T-helper 1 cell treated with Interleukin-12 subunit alpha and Interleukin-12 subunit beta and Interleukin-4 antibody, amounts not matched to agents 30 μg/mL and 1 μg/mL, for 36 hours (primary cell): ENCODE data around the gene ARHGEF1.
A peak's percentile ranks its signal among the peaks of the same experiment; 100 is the strongest.

Experiments
- H3K27ac Mint-ChIP-seq: one replicate; pipeline ENCODE4 v1.8.0; 2021; ENCODE audit warnings: mild to moderate bottlenecking, mixed read lengths
- H3K27me3 Mint-ChIP-seq: one replicate; pipeline ENCODE4 v1.8.0; 2021; ENCODE audit warnings: low read depth, mixed read lengths
- H3K36me3 Mint-ChIP-seq: one replicate; pipeline ENCODE4 v1.8.0; 2021; ENCODE audit warnings: low read depth, mixed read lengths
- H3K4me1 Mint-ChIP-seq: one replicate; pipeline ENCODE4 v1.8.0; 2021; ENCODE audit warnings: low read depth, mixed read lengths
- H3K4me3 Mint-ChIP-seq: one replicate; pipeline ENCODE4 v1.8.0; 2021; ENCODE audit warnings: mild to moderate bottlenecking, moderate library complexity, mixed read lengths
- H3K9me3 Mint-ChIP-seq: one replicate; pipeline ENCODE4 v1.8.0; 2021; ENCODE audit warnings: mixed read lengths

ARHGEF1 gene

DNA sequence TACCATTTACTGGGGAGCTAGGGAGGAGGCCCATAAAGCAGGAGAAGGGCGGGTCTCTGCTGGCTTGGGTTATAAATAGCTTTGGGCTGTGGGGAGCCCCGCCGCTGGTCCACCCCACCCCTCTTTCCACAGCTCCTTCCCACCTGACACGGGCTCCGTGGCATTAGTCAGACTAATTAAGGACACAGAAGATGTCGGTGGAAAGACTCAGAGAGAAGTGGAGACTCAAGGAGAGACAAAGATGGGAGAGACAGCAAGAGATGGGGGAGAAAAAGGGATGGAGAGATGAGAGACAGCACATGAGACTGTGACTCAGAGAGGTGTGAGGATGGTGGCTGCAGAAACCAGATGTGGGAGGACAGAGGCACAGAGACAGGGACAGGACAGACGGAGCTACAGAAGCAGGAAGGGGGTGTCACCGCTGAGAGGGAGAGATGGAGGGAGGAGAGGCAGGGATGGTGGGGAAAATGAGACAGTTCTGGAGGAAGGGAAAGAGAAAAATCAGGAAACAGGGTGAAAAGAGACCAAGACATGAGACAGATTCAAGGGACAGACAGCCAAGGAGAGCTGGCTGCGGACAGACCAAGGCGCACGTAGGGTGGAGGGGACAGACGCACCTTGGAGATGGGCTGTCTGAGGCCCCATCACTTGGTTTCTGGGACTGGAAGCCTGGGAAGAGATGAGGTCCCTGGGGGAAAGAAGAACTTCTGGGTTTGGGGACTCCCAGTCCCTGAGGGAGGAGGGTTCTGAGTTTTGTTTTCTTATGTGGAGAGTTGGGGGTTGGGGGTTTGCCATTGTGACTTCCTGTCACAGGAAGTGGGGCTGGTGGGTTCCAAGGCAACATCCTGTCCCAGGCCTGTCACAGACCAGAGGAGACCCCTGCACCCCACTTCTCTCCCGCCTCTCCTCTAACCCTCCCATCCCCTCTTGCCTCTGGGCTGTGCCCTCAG is 4.1 kb downstream of the ARHGEF1 start:
- Mint-ChIP-seq H3K27ac (peak overlapping the region; percentile 97), H3K9me3 (no peaks in the 10 kb centered on the region), H3K4me1 (peaks cover 55% of the 10 kb centered on the region), H3K27me3 (no peaks in the 10 kb centered on the region), H3K4me3 (peak overlapping the region; percentile 94), H3K36me3 (peaks cover 65% of the 10 kb centered on the region)

DNA sequence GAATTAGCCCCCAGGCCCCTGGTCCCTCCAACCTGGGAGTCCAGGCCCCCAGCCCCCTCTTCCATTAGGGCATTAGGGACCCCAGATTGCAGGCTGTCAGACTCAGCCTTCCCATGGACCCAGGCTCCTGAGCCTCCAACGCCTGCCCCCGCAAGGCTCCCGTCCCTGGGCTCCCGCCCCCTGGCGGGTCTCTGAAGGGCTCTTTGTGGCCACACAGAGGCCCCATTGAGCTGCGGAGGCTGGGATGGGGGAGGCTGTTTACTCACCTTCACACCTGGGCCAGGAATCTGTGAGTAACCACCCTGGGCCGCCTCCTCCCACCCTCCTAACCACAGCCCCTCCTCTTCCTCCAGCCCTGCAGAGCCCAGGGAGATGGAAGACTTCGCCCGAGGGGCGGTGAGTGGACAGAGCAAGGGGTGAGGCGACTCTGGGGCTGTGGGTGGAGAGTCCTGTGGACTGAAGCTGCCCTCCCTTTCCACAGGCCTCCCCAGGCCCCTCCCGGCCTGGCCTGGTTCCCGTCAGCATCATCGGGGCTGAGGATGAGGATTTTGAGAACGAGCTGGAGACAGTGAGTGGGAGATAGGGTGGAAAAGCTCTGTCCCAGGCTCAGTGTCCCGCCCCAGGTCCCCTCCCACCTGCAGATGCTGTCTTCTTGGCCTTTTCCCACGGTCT is 4.9 kb downstream of the ARHGEF1 start:
- H3K36me3 Mint-ChIP-seq = peaks cover 60% of the 10 kb centered on the region
- peaks cover 50% of the 10 kb centered on the region for H3K4me1 Mint-ChIP-seq
- H3K4me3 Mint-ChIP-seq = peak overlapping the region; percentile 94
- H3K9me3 Mint-ChIP-seq = no peaks in the 10 kb centered on the region
- no peaks in the 10 kb centered on the region for H3K27me3 Mint-ChIP-seq
- peak overlapping the region; percentile 97 for H3K27ac Mint-ChIP-seq

DNA sequence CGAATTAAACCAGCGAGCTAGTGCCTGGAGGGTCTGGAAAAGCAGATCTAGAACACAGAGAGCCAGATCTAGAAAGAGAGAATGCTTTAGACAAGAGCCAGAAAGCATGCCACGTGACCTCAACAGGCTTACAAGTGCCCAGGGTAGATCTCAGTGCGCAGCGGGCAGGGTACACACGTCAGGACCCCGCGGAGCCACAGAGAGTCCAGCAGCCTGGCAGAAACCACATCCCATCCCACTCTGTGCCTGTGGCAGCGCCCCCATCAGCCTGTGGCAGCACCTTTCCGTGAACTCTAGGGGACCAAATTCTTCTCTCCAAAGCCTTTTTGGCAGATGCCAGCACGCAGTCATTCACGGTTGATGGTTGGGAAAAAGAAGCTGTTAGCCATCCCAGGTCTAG is 5.9 kb downstream of the ARHGEF1 start:
- Mint-ChIP-seq H3K27me3 (no peaks in the 10 kb centered on the region), H3K4me3 (peak overlapping the region; percentile 94), H3K27ac (peak overlapping the region; percentile 97), H3K36me3 (peaks cover 60% of the 10 kb centered on the region), H3K4me1 (peaks cover 52% of the 10 kb centered on the region), H3K9me3 (no peaks in the 10 kb centered on the region)

DNA sequence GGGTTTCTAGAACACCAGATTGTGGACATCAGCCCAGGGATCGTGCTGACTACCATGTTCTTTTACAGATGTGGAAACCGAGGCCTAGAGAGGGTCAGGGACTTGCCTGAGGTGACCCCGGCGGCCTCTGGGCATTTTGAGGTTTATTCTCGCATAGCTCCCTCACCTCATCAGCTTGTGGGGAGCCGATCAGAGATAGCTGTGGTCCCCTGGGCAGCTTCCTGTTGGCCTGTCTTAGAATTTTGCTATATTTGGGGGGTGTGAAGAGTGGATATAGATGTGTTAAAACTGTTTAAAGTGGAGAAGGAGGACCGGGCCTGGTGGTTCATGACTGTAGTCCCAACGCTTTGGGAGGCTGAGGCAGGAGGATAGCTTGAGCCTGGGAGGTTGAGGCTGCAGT is 6.9 kb downstream of the ARHGEF1 start:
- peaks cover 53% of the 10 kb centered on the region for H3K4me1 Mint-ChIP-seq
- H3K36me3 Mint-ChIP-seq = peaks cover 54% of the 10 kb centered on the region
- H3K27me3 Mint-ChIP-seq = no peaks in the 10 kb centered on the region
- peak overlapping the region; percentile 80 for H3K27ac Mint-ChIP-seq
- no peak overlapping the region for H3K4me3 Mint-ChIP-seq
- H3K9me3 Mint-ChIP-seq = no peaks in the 10 kb centered on the region

DNA sequence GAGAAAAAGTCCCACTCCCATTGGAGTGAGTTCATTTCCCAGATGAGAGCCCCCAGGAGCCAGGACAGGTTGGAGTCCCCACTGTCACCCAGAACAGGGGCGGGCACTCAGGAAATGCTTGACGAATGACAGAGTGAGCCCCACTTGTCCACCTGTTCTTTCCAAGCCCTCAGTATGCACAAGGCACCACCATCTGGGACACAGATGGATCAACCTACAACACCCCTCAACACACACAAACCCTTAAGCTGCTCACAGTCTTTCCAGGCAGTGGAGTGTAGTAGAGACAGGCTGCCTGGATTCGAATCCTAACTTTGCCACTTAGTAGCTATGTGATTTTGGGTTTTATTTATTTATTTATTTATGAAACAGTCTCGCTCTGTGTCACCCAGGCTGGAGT is 8.0 kb downstream of the ARHGEF1 start:
- Mint-ChIP-seq H3K4me1 (peaks cover 51% of the 10 kb centered on the region), H3K36me3 (peaks cover 51% of the 10 kb centered on the region), H3K27me3 (no peaks in the 10 kb centered on the region), H3K4me3 (no peak overlapping the region), H3K27ac (no peak overlapping the region), H3K9me3 (no peaks in the 10 kb centered on the region)

DNA sequence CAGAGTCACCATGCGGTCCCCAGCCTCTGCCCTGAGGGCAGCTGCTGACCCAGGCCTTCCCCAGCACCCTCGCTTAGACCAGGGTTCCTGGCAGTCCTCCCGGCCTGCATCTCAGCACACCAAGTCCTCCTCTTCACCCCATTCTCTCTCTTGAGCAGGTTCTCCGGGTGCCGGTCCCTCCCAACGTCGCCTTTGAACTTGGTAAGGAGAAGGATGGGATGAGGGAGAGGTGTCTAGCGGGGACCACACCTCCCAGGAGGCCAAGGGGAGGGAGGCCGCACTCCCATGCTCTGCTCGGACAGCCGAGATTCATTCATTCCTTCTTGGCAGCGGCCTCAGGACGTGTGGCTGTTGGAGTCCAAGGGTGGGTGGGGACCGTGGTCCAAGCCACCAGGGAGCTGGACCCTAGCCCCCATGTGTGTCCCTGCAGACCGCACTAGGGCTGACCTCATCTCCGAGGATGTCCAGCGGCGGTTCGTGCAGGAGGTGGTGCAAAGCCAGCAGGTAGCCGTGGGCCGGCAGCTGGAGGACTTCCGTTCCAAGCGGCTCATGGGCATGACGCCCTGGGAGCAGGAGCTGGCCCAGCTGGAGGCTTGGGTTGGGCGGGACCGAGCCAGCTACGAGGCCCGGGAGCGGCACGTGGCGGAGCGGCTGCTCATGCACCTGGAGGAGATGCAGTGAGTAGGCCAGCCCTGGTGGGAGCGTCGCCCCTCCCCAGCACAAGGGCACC is 9.4 kb downstream of the ARHGEF1 start:
- Mint-ChIP-seq H3K9me3 (no peaks in the 10 kb centered on the region), H3K4me1 (peaks cover 42% of the 10 kb centered on the region), H3K27ac (no peak overlapping the region), H3K27me3 (no peaks in the 10 kb centered on the region), H3K4me3 (no peak overlapping the region), H3K36me3 (peaks cover 42% of the 10 kb centered on the region)

DNA sequence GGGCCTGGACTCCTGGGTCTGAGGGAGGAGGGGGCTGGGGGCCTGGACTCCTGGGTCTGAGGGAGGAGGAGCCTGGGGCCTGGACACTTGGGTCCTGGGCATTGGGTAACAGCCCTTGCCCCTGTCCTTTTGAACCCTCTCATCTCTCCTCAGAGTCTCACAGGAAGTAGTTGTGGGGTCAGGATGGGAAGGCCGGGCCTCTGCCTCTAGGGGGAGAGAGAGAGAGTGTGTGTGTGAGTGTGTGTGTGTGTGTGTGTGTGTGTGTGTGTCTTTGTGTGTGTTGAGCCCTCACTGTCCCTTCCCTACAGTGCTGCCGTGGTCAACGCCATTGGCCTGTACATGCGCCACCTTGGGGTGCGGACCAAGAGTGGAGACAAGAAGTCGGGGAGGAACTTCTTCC is 10.9 kb downstream of the ARHGEF1 start:
- Mint-ChIP-seq H3K36me3 (peaks cover 43% of the 10 kb centered on the region), H3K27ac (peak overlapping the region; percentile 85), H3K27me3 (no peaks in the 10 kb centered on the region), H3K4me1 (peaks cover 38% of the 10 kb centered on the region), H3K4me3 (no peak overlapping the region), H3K9me3 (no peaks in the 10 kb centered on the region)

DNA sequence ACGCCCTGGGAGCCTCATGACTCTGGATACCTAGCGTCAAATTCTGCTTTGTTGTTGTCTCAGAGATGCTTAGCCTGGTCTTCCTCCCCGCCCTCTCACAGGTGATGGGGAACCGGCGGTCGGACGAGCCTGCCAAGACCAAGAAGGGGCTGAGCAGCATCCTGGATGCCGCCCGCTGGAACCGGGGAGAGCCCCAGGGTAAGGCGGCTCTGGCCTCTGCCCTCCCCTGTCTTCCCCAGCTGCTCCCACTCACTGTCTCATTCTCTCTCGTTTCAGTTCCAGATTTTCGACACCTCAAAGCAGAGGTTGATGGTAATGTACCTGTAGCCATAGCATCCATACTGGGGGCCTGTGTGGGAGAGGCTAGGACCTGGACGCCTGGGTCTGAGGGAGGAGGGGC is 11.4 kb downstream of the ARHGEF1 start:
- Mint-ChIP-seq H3K36me3 (peaks cover 43% of the 10 kb centered on the region), H3K4me1 (peaks cover 37% of the 10 kb centered on the region), H3K9me3 (no peaks in the 10 kb centered on the region), H3K4me3 (no peak overlapping the region), H3K27ac (peak overlapping the region; percentile 31), H3K27me3 (no peaks in the 10 kb centered on the region)

DNA sequence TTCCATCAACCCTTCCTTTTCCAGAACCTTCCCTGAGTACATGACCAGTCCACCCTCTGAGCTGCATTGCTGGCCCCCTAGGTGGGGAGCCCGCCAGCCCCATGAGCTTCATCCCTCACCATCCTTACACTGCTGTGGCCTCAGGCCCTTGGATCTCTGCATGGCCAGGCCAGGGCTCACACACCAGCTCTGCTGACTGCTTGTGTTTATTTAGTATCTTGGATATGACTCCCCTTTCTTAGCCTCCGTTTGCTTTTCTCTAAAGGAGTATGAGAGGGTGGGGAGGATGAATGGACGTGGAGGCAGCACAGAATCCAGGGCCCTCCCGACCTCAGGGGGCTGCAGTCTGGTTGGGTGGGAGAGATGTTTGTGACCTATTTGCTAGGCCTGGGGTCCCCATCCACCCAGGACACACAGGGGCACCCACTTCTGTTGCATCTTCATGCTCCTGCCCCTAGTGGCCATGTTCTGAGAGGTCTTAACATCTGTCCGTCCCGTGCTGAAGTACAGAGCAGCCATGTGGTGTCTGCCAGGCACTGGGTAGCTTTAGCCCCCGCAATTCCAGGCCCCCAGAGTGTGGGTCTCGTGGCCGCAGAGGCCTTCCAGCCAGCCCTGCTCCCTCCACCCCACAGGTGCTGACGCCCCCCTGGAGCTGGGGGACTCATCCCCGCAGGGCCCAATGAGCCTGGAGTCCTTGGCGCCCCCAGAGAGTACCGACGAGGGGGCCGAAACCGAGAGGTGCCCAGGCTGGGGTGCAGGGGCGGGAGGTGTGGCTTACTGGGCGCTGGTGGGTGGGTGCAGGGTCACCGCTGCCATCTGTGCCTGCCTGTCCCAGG is 13.0 kb downstream of the ARHGEF1 start:
- H3K4me1 Mint-ChIP-seq = peaks cover 30% of the 10 kb centered on the region
- H3K27ac Mint-ChIP-seq = peak overlapping the region; percentile 56
- no peak overlapping the region for H3K4me3 Mint-ChIP-seq
- H3K27me3 Mint-ChIP-seq = no peaks in the 10 kb centered on the region
- no peaks in the 10 kb centered on the region for H3K9me3 Mint-ChIP-seq
- H3K36me3 Mint-ChIP-seq = peaks cover 37% of the 10 kb centered on the region

DNA sequence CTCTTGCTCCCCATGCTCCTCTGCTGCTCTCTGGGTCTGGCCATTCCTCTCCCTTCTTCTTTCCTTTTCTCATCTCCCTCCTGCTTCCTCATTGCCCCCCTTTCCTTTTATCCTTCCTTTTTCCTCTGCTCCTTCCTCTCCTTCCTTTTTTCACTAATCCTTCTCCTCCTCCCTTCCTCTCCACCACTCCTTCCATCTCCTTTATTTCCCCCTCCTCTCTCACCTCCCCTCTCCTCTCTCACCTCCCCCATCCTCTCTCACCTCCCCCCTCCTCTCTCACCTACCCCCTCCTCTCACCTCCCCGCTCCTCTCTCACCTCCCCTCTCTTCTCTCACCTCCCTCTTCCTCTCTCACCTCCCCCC is 13.6 kb downstream of the ARHGEF1 start:
- Mint-ChIP-seq H3K4me3 (no peak overlapping the region), H3K9me3 (no peaks in the 10 kb centered on the region), H3K27me3 (no peaks in the 10 kb centered on the region), H3K36me3 (peaks cover 37% of the 10 kb centered on the region), H3K27ac (no peak overlapping the region), H3K4me1 (peaks cover 28% of the 10 kb centered on the region)

DNA sequence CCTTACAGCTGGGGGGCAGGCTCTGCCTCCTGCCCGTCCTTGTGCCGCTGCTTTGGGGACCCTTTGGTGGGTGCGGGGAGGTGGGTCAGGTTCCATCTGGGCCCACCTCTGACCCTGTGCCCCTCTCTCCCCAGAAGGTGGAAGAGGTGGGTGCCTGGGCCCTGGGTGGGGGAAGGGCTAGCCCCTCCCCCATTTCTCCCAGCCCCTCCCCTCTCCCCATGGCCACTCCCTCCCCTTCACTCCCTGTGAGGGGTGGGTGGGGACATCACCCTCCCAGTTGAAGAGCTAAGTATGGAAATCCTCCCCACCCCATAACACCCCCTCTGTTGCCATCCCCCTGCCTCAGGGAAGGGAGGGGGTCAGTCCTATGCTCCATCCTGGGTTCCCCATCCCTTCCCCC is 14.2 kb downstream of the ARHGEF1 start:
- no peak overlapping the region for H3K27ac Mint-ChIP-seq
- H3K4me3 Mint-ChIP-seq = no peak overlapping the region
- H3K27me3 Mint-ChIP-seq = no peaks in the 10 kb centered on the region
- H3K9me3 Mint-ChIP-seq = no peaks in the 10 kb centered on the region
- H3K36me3 Mint-ChIP-seq = peaks cover 40% of the 10 kb centered on the region
- peaks cover 25% of the 10 kb centered on the region for H3K4me1 Mint-ChIP-seq

DNA sequence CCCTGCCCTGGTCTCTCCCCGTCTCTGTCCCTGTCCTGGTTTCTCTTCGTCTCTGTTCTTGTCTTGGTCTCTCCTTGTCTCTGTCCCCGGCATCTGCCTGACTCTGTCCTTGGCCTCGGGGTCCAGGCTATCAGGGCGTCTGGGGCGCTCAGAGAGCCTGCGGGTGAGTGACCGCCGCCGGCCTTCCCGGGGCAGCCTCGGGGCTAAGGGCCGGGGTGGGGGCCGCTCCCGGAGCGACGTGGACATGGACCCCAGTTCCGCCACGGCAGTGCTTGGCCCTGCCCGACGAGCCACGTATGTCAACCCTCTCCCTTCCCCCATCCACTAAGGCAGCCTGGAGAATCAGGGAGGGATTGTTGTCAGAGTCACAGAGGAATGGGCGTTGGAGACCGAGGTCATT is 14.8 kb downstream of the ARHGEF1 start:
- peaks cover 40% of the 10 kb centered on the region for H3K36me3 Mint-ChIP-seq
- peaks cover 24% of the 10 kb centered on the region for H3K4me1 Mint-ChIP-seq
- no peaks in the 10 kb centered on the region for H3K27me3 Mint-ChIP-seq
- no peak overlapping the region for H3K27ac Mint-ChIP-seq
- no peaks in the 10 kb centered on the region for H3K9me3 Mint-ChIP-seq
- no peak overlapping the region for H3K4me3 Mint-ChIP-seq

DNA sequence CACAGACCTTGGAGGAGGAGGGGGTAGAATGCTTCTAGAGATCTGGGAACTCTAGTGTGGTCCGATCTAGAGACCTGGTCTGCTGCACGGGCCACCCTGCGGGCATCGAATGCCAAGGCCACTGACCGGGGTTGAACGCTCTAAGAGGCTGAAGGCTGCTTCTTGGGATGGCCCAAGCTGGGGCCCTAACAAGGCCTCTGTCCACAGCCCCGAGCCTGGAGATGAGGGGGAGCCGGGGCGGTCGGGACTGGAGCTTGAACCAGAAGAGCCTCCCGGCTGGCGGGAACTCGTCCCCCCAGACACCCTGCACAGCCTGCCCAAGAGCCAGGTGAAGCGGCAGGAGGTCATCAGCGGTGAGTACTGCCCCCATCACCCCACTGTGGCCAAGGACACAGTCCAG is 15.3 kb downstream of the ARHGEF1 start:
- Mint-ChIP-seq H3K36me3 (peaks cover 40% of the 10 kb centered on the region), H3K4me1 (peaks cover 22% of the 10 kb centered on the region), H3K9me3 (no peaks in the 10 kb centered on the region), H3K27me3 (no peaks in the 10 kb centered on the region), H3K4me3 (no peak overlapping the region), H3K27ac (no peak overlapping the region)
